GM21723 (cell line): ENCODE results near the gene FAM120A.

ENCODE experiments used
- ATAC-seq: cut with Tn5 transposase; IDR thresholded peaks from one replicate; pipeline ENCODE4 v1.9.1; 2021; ENCODE audit warnings: mild to moderate bottlenecking, moderate library complexity; ENCODE audit not compliant: unreplicated experiment

The FAM120A gene

GRCh38 chr9:93612052-93612795 is 160.7 kb downstream of the FAM120A start:
- ATAC-seq: no peak

- peak; percentile 62 for ATAC-seq
Measured at GRCh38 chr9:93612796-93613154, 161.3 kb downstream of the FAM120A start.

GRCh38 chr9:93613174-93613573 is 161.7 kb downstream of the FAM120A start:
- ATAC-seq: no peak

- no peak for ATAC-seq
Measured at GRCh38 chr9:93613791-93614190, 162.3 kb downstream of the FAM120A start.

GRCh38 chr9:93614830-93615468 is 163.5 kb downstream of the FAM120A start:
- no peak for ATAC-seq
